SU-DHL-6 (cell line): ENCODE measurements around the gene OR1E2.

Source experiments
- H2AFZ ChIP-seq: fragments of 200-600 bp; sonication (generic); 2 replicates; pipeline ENCODE4 v1.6.1; 2014; ENCODE audit warnings: low read depth, mild to moderate bottlenecking, moderate library complexity, mixed read lengths, antibody characterized with exemption, low read length; ENCODE audit not compliant: severe bottlenecking
- H3F3A ChIP-seq: fragments of 200-600 bp; shearing (Covaris generic); 2 replicates; pipeline ENCODE4 v1.6.0; 2016; ENCODE audit warnings: antibody characterized with exemption, mild to moderate bottlenecking; ENCODE audit not compliant: insufficient read depth
- H3K27ac ChIP-seq: fragments of 200-600 bp; sonication (generic); 2 replicates; pipeline ENCODE4 v1.5.1; 2016; ENCODE audit warnings: low read depth, mild to moderate bottlenecking, low read length, moderate library complexity, mixed read lengths
- H3K27me3 ChIP-seq: fragments of 200-600 bp; sonication (generic), shearing (Covaris generic); 2 replicates; pipeline ENCODE4 v1.6.0; 2014; ENCODE audit warnings: mild to moderate bottlenecking, low read length
- H3K36me3 ChIP-seq: fragments of 200-600 bp; sonication (generic); 2 replicates; pipeline ENCODE4 v1.6.1; 2014; ENCODE audit warnings: mild to moderate bottlenecking, low read length, mixed read lengths
- H3K4me2 ChIP-seq: fragments of 300-600, 200-600 bp; shearing (Covaris generic), sonication (generic); 2 replicates; pipeline ENCODE4 v1.6.0; 2014; ENCODE audit warnings: low read length, low read depth, mild to moderate bottlenecking; ENCODE audit not compliant: poor library complexity, severe bottlenecking
- H3K4me3 ChIP-seq: fragments of 200-600 bp; sonication (generic); 2 replicates; pipeline ENCODE4 v1.5.1; 2014; ENCODE audit warnings: antibody characterized with exemption, low read length, mild to moderate bottlenecking, mixed read lengths; ENCODE audit not compliant: insufficient read depth, poor library complexity, severe bottlenecking
- H3K79me2 ChIP-seq: fragments of 200-600 bp; sonication (generic); 2 replicates; pipeline ENCODE4 v1.6.1; 2014; ENCODE audit warnings: mild to moderate bottlenecking, low read length, moderate library complexity; ENCODE audit not compliant: insufficient read depth
- H3K9ac ChIP-seq: fragments of 200-600 bp; sonication (generic); 2 replicates; pipeline ENCODE4 v1.7.0; 2014; ENCODE audit warnings: mild to moderate bottlenecking, low read length
- H3K9me2 ChIP-seq: fragments of 200-600 bp; sonication (generic); replicated peaks from 2 replicates; pipeline ENCODE4 v1.6.1; 2014; ENCODE audit warnings: low read length; ENCODE audit not compliant: insufficient read depth
- H3K9me3 ChIP-seq: fragments of 200-600 bp; sonication (generic); 2 replicates; pipeline ENCODE4 v1.6.1; 2014; ENCODE audit warnings: low read length, mixed read lengths; ENCODE audit not compliant: insufficient read depth
- H4K20me1 ChIP-seq: fragments of 200-600 bp; sonication (generic); 2 replicates; pipeline ENCODE4 v1.6.1; 2014; ENCODE audit warnings: low read depth, mild to moderate bottlenecking, antibody characterized with exemption, low read length, moderate library complexity, mixed read lengths
- CTCF ChIP-seq: fragments of 200-600 bp; sonication (generic); IDR thresholded peaks from one replicate; pipeline ENCODE4 v1.5.1; 2017; ENCODE audit warnings: antibody characterized with exemption, mild to moderate bottlenecking, low read length, moderate library complexity; ENCODE audit not compliant: insufficient read depth, poor library complexity, severe bottlenecking
- EZH2phosphoT487 ChIP-seq: fragments of 200-600 bp; sonication (generic), shearing (Covaris generic); conservative IDR thresholded peaks from 2 replicates; pipeline ENCODE4 v1.6.1; 2018; ENCODE audit warnings: mild to moderate bottlenecking, antibody characterized with exemption, low read length, moderate library complexity, mixed read lengths

Gene OR1E2

GRCh38 chr17:3433741-3434140 is at the start of gene OR1E2:
TSS of gene OR1E2 (minus strand) at chr17:3433841. CDS start at chr17:3433841, 0 bp downstream.
- Histone ChIP-seq H3K9me2 (no peaks in the 10 kb centered on the region), H3K27ac (no peak within 1 kb of the TSS), H3F3A (no peaks in the 10 kb centered on the region), H4K20me1 (no peaks in the 10 kb centered on the region), H3K9ac (no peak within 1 kb of the TSS), H3K9me3 (peaks cover 7% of the 10 kb centered on the region; the same call in 1 of the 2 replicates), H3K27me3 (no peaks in the 10 kb centered on the region), H3K79me2 (no peaks in the 10 kb centered on the region), H3K4me3 (no peak within 1 kb of the TSS), H3K36me3 (peaks cover 4% of the 10 kb centered on the region; the same call in 1 of the 2 replicates), H2AFZ (no peak within 1 kb of the TSS), H3K4me2 (no peak within 1 kb of the TSS)
- TF ChIP-seq EZH2phosphoT487 (no peak), CTCF (no peak)

- H3K4me3 ChIP-seq: no peak overlapping the region
- no peaks in the 10 kb centered on the region for H4K20me1 ChIP-seq
- no peak overlapping the region for H3K9ac ChIP-seq
- no peak for TF ChIP-seq CTCF
- no peak for TF ChIP-seq EZH2phosphoT487
- H3K27me3 ChIP-seq: no peaks in the 10 kb centered on the region
- no peak overlapping the region for H3K4me2 ChIP-seq
- no peaks in the 10 kb centered on the region for H3K9me2 ChIP-seq
- H2AFZ ChIP-seq: no peak overlapping the region
- H3F3A ChIP-seq: no peaks in the 10 kb centered on the region
- H3K27ac ChIP-seq: no peak overlapping the region
- no peaks in the 10 kb centered on the region for H3K9me3 ChIP-seq
- H3K36me3 ChIP-seq: no peaks in the 10 kb centered on the region
- H3K79me2 ChIP-seq: no peaks in the 10 kb centered on the region
Observed at GRCh38 chr17:3482852-3483251, 49.2 kb upstream of the OR1E2 start.

- Histone ChIP-seq H3K4me3 (no peak overlapping the region), H4K20me1 (no peaks in the 10 kb centered on the region), H3K27me3 (no peaks in the 10 kb centered on the region), H3K9ac (no peak overlapping the region), H3K36me3 (no peaks in the 10 kb centered on the region), H3K79me2 (no peaks in the 10 kb centered on the region), H3K4me2 (no peak overlapping the region), H2AFZ (no peak overlapping the region), H3K9me2 (no peaks in the 10 kb centered on the region), H3F3A (no peaks in the 10 kb centered on the region), H3K27ac (no peak overlapping the region), H3K9me3 (no peaks in the 10 kb centered on the region)
- TF ChIP-seq EZH2phosphoT487: no peak
- TF ChIP-seq CTCF: no peak
Observed at GRCh38 chr17:3479988-3480387, 46.3 kb upstream of the OR1E2 start.
